Activated B cell treated with CpG ODN at 0.5 μM for 24 hours (primary cell): ENCODE results near the gene ITGA7. TPM values are rescaled to one million over a fixed set of nuclear protein-coding genes. Genes with fewer than 3 reads are reported as not detected.

ENCODE experiments used
- ATAC-seq: fragments of 200-7000 bp; cut with Tn5 transposase; one replicate; pipeline ENCODE4 v1.10.0; 2021; ENCODE audit warnings: low read depth, mild to moderate bottlenecking, moderate library complexity
- CTCF ChIA-PET: fragments of 350-600 bp; sonication (Branson Sonifier 250); formaldehyde crosslinking; loops from one replicate; lab custom pipeline; 2021; ENCODE audit warnings: antibody characterized with exemption; lab: Charles Lee
- POLR2A ChIA-PET: fragments of 350-600 bp; sonication (Branson Sonifier 250); formaldehyde crosslinking; loops from one replicate; lab custom pipeline; 2021; ENCODE audit warnings: antibody characterized with exemption; lab: Charles Lee
- DNase-seq: peaks from one replicate; pipeline ENCODE4 v3.0.0; 2022
- H3K27ac Mint-ChIP-seq: one replicate; pipeline ENCODE4 v1.8.0; 2020; ENCODE audit warnings: mixed read lengths
- H3K27me3 Mint-ChIP-seq: one replicate; pipeline ENCODE4 v1.8.0; 2021; ENCODE audit warnings: mixed read lengths
- H3K36me3 Mint-ChIP-seq: one replicate; pipeline ENCODE4 v1.8.0; 2021; ENCODE audit warnings: low read depth, mixed read lengths
- H3K4me1 Mint-ChIP-seq: one replicate; pipeline ENCODE4 v1.8.0; 2021; ENCODE audit warnings: mixed read lengths
- H3K4me3 Mint-ChIP-seq: one replicate; pipeline ENCODE4 v1.8.0; 2020; ENCODE audit warnings: mild to moderate bottlenecking, mixed read lengths
- H3K9me3 Mint-ChIP-seq: one replicate; pipeline ENCODE4 v1.8.0; 2020; ENCODE audit warnings: mixed read lengths
- intact Hi-C: fragments of 100-400 bp; cut with micrococcal nuclease; formaldehyde crosslinking; loops from one replicate; pipeline ENCODE4 v1.15.1; 2024
- total RNA-seq: library from RNA; stranded (reverse); gene quantifications from 2 replicates; pipeline ENCODE4 v1.2.3, GENCODE V29; 2022
- TF ChIP-seq, protein P1 (sequence below): fragments of 200-600 bp; IDR thresholded peaks from one replicate; pipeline ENCODE4 v1.8.0; 2022; ENCODE audit warnings: antibody characterized with exemption, mild to moderate bottlenecking

The ITGA7 gene
- total RNA-seq, 1 donor from 2014 or later = 1.4 TPM

DNA sequence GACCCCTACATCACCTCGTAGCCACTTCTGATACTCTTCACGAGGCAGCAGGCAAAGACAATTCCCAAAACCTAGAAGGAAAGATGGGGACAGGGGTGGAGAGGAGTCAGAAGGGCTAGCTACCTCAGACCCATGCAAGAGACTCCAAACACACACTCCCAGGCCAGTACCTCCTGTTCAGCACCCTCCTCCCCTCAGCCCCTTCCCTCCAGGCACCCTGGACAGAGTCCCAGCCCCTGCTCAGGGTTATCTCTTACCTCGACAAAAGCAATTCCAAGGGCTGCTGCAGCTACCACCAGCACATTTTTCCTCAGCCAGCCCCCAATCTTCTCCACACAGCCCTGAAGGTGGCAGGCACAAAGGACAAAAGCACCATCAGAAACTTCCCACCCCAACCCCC, 17.9 kb upstream of the ITGA7 start:
- H3K4me3 Mint-ChIP-seq = no peak overlapping the region
- POLR2A ChIA-PET = interaction anchor here (0.6 to 2.3 kb wide), 3 partner anchors 10 to 414 kb away, joined by 3 to 9 read pairs (median 9); partner anchors contain the start of gene BLOC1S1

DNA sequence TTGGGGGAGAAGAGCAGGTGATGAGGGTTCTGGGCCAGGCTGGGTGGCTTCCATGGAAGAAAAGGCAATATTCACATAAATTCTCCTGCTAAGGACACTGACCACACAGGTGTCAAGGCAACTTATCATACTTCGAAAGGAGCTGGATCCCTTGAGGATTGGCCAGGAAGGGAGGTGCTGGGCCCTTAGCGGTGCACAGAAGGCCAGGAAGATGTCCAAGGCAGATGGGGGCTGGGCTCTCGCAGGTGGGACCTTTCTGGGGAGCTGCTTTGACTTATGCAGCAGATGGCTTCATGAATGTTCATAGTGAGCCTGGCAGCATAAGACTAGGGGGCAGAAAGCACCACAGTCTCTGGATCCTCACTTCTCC, 17.2 kb upstream of the ITGA7 start:
- DNase-seq (no peak), ATAC-seq (no peak)
- no peaks in the 10 kb centered on the region for H3K27me3 Mint-ChIP-seq
- TF ChIP-seq, protein P1, sequence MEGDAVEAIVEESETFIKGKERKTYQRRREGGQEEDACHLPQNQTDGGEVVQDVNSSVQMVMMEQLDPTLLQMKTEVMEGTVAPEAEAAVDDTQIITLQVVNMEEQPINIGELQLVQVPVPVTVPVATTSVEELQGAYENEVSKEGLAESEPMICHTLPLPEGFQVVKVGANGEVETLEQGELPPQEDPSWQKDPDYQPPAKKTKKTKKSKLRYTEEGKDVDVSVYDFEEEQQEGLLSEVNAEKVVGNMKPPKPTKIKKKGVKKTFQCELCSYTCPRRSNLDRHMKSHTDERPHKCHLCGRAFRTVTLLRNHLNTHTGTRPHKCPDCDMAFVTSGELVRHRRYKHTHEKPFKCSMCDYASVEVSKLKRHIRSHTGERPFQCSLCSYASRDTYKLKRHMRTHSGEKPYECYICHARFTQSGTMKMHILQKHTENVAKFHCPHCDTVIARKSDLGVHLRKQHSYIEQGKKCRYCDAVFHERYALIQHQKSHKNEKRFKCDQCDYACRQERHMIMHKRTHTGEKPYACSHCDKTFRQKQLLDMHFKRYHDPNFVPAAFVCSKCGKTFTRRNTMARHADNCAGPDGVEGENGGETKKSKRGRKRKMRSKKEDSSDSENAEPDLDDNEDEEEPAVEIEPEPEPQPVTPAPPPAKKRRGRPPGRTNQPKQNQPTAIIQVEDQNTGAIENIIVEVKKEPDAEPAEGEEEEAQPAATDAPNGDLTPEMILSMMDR = no peak
- no peaks in the 10 kb centered on the region for H3K9me3 Mint-ChIP-seq
- POLR2A ChIA-PET = interaction anchor here (0.6 to 2.3 kb wide), 5 partner anchors 9 to 414 kb away, joined by 3 to 9 read pairs (median 4); partner anchors contain the start of gene BLOC1S1
- intact Hi-C loops = loop anchor here (1.0 kb wide), 1 partner anchor 12 kb away; no protein-coding TSS in a partner anchor
- H3K4me3 Mint-ChIP-seq = no peak overlapping the region
- H3K4me1 Mint-ChIP-seq = peaks cover 28% of the 10 kb centered on the region
- CTCF ChIA-PET = interaction anchor here (1.0 to 4.2 kb wide), 5 partner anchors 12 to 216 kb away, joined by 3 to 51 read pairs (median 3); no protein-coding TSS in a partner anchor
- H3K36me3 Mint-ChIP-seq = peaks cover 30% of the 10 kb centered on the region
- peak overlapping the region; percentile 9 for H3K27ac Mint-ChIP-seq

More for the DNA sequence above, 17.9 kb upstream of the ITGA7 start:
- intact Hi-C loops = no loop called here
- TF ChIP-seq, protein P1 = no peak
- Mint-ChIP-seq H3K27ac (no peak overlapping the region), H3K9me3 (no peaks in the 10 kb centered on the region), H3K4me1 (peaks cover 34% of the 10 kb centered on the region), H3K36me3 (peaks cover 28% of the 10 kb centered on the region), H3K27me3 (no peaks in the 10 kb centered on the region)
- CTCF ChIA-PET = interaction anchor here (1.3 to 4.2 kb wide), 3 partner anchors 12 to 72 kb away, joined by 3 to 51 read pairs (median 5); no protein-coding TSS in a partner anchor
- DNase-seq = no peak
- ATAC-seq = no peak

DNA sequence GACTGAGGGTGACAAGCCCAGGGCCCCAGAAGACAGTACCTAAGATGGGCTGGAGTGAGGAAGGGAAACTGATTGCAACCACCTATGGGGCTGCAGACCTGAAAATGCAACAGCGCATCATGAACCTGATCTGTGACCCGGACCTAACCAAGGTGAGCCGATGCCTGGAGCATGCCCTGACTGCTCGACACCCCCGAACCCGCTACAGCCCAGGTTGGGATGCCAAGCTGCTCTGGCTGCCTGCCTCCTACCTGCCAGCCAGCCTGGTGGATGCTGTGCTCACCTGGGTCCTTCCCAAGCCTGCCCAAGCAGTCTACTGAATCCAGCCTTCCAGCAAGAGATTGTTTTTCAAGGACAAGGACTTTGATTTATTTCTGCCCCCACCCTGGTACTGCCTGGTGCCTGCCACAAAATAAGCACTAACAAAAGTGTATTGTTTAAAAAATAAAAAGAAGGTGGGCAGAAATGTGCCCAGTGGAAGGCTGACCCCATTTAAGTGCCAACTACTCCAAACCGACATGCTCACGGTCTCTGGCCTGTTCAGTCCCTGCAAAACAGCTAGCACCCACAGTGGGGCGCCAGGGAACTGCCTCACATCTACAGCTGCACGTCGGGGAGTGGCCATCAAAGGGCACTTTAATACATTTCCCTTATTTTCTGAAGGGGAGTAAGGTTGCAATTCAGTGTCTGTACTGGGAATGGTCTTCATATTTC, 16.7 kb upstream of the ITGA7 start:
- no peaks in the 10 kb centered on the region for H3K27me3 Mint-ChIP-seq
- no peak overlapping the region for H3K4me3 Mint-ChIP-seq
- POLR2A ChIA-PET = interaction anchor here (1.0 to 2.3 kb wide), 4 partner anchors 9 to 51 kb away, joined by 3 to 9 read pairs (median 6); partner anchors contain the start of gene BLOC1S1
- H3K36me3 Mint-ChIP-seq = peaks cover 30% of the 10 kb centered on the region
- CTCF ChIA-PET = interaction anchor here (1.0 to 4.2 kb wide), 5 partner anchors 13 to 216 kb away, joined by 3 to 51 read pairs (median 3); no protein-coding TSS in a partner anchor
- peaks cover 22% of the 10 kb centered on the region for H3K4me1 Mint-ChIP-seq
- TF ChIP-seq, protein P1 = no peak
- ATAC-seq = peak; percentile 45
- H3K9me3 Mint-ChIP-seq = no peaks in the 10 kb centered on the region
- intact Hi-C loops = loop anchor here (1.0 kb wide), 1 partner anchor 13 kb away; no protein-coding TSS in a partner anchor
- peak overlapping the region; percentile 9 for H3K27ac Mint-ChIP-seq
- no peak for DNase-seq

DNA sequence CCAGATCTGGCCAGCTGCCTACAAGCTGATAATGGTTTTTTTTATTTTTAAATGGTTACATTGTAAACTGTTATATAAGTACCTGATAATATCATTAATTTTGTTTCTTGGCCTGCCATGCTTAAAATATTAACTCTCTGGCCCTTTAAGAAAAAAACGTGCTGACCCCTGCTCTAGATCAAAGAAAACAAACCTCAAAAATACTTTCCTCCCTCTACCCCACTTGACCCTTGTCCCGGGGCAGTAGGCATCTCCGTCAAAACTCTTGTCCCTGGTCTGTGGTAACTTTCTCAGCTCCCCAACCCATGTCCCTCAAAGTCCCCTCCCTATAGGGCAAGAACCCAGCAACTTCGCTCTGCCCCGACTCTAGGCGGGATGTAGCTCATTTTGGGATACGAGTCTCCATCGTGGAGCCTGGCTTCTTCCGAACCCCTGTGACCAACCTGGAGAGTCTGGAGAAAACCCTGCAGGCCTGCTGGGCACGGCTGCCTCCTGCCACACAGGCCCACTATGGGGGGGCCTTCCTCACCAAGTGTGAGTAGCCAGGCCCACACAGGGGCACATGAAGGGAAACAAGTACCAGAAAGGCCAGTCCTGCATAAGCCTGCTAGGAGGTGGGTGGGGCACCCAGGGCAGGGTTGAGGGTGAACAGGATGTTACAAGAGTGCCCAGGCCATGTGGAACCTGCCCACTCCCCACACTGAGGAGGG, 16.0 kb upstream of the ITGA7 start:
- intact Hi-C loops = loop anchor here (1.0 kb wide), 1 partner anchor 14 kb away; no protein-coding TSS in a partner anchor
- Mint-ChIP-seq H3K4me1 (peaks cover 23% of the 10 kb centered on the region), H3K36me3 (peaks cover 30% of the 10 kb centered on the region), H3K27ac (peak overlapping the region; percentile 56), H3K4me3 (no peak overlapping the region), H3K27me3 (no peaks in the 10 kb centered on the region), H3K9me3 (no peaks in the 10 kb centered on the region)
- TF ChIP-seq, protein P1 = no peak
- DNase-seq = no peak
- ChIA-PET POLR2A (interaction anchor here (1.1 to 2.3 kb wide), 2 partner anchors 13 to 18 kb away, joined by 3 to 9 read pairs; no protein-coding TSS in a partner anchor), CTCF (interaction anchor here (4.2 kb wide), 1 partner anchor 13 kb away, joined by 51 read pairs; no protein-coding TSS in a partner anchor)
- ATAC-seq = no peak
